Suprapubic skin (tissue), 4 donors: ENCODE results near the gene ABI1. TPM values are rescaled to one million over a fixed set of nuclear protein-coding genes. Genes with fewer than 3 reads are reported as not detected.
"Not testable (repeated sequence)": the region's sequence is repeated elsewhere in the genome, so short reads cannot be mapped to it uniquely, and the experiment has no call there.

Experiments
- DNase-seq, 2 donors: peaks; one replicate each; pipeline ENCODE4 v3.0.0-alpha.2; 2019; ENCODE audit warnings: low spot score in 2 of 2
- H3K27ac ChIP-seq: fragments of 200-600 bp; sonication (generic); one replicate; pipeline ENCODE4 v1.5.1; 2019
- H3K27me3 ChIP-seq: fragments of 200-600 bp; sonication (generic); one replicate; pipeline ENCODE4 v1.5.1; 2019
- H3K36me3 ChIP-seq: fragments of 200-600 bp; sonication (generic); one replicate; pipeline ENCODE4 v1.5.1; 2019
- H3K4me1 ChIP-seq: fragments of 200-600 bp; sonication (generic); one replicate; pipeline ENCODE4 v1.5.1; 2019
- H3K4me3 ChIP-seq: fragments of 200-600 bp; sonication (generic); one replicate; pipeline ENCODE4 v1.5.1; 2019; ENCODE audit warnings: mild to moderate bottlenecking
- H3K9me3 ChIP-seq: fragments of 200-600 bp; sonication (generic); one replicate; pipeline ENCODE4 v1.5.1; 2019
- EP300 ChIP-seq: sonication (generic); formaldehyde crosslinking; IDR thresholded peaks from one replicate; pipeline ENCODE4 v1.6.1; 2017; ENCODE audit warnings: antibody characterized with exemption
- POLR2A ChIP-seq, 2 donors: fragments of 450-650 bp; IDR thresholded peaks; one replicate each; pipeline ENCODE4 v1.6.1; 2017; ENCODE audit warnings: antibody characterized with exemption in 2 of 2, mild to moderate bottlenecking in 2 of 2, moderate library complexity in 2 of 2
- POLR2AphosphoS5 ChIP-seq, 3 donors: sonication (generic); formaldehyde crosslinking; IDR thresholded peaks; one replicate each; pipeline ENCODE4 v1.6.1; 2017; ENCODE audit warnings: antibody characterized with exemption in 3 of 3
- WGBS: methylation state at CpG from one replicate; pipeline ENCODE4 v1.1.5; 2018; 5-methylcytosine and 5-hydroxymethylcytosine counted together
- total RNA-seq, 4 donors: library from RNA; depleted of rRNA; stranded (reverse); fragments of >200 nt; gene quantifications; one replicate each; pipeline ENCODE4 v1.1.0, GENCODE V29; 2016
- TF ChIP-seq, protein P1 (sequence below), 2 donors: fragments of 200-600 bp in 1 of 2; fragments of 450-650 bp in 1 of 2; sonication (generic) in 1 of 2; IDR thresholded peaks; one replicate each; pipeline ENCODE4 v1.5.1; 2016 to 2019; ENCODE audit warnings: antibody characterized with exemption in 2 of 2, mild to moderate bottlenecking in 1 of 2, moderate library complexity in 1 of 2

ABI1 gene
- total RNA-seq, 4 donors from 2014 or later, result 62.9 to 78.8 (median 71.8) TPM

DNA sequence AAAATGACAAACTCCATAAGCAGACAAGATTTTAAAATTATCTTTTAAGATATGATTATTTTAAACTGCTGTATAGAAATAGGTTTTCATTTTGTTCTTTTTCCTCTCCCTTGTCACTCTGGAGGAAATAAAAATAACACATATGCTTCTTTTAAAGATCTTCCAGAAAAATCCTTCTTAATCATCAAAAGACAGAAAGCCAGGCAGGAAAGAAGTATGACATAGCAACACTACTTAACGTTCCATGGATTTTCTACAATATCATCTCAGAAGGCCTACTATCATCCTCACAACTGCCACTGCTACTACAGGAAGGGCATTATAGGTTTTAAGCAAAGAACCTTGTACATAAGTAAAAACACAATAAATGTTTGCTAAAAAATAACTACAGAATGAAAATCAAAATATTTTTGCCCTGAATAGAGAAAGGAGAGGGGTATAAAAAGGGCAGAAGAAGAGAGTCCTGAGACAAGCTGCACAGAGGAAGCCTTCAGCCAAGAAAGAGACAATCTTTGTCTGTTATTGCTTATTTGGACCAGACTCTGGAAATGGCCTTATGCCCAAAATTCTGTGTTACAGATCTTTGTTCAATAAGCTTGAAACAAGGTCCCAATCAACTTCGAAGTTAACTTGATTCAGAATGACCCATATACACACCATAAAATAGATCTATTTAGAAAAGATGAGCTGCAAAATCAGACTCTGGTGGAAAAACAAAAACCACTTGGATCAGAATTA lies 67.8 kb downstream of the ABI1 start:
- TF ChIP-seq POLR2AphosphoS5 (IDR thresholded peaks at IDR 0.05), result no peak
- no peak for TF ChIP-seq EP300
- TF ChIP-seq POLR2A (IDR thresholded peaks at IDR 0.05), result no peak
- Histone ChIP-seq H3K9me3 (no peaks in the 10 kb centered on the region), H3K27ac (no peak overlapping the region), H3K4me3 (no peak overlapping the region), H3K27me3 (no peaks in the 10 kb centered on the region), H3K36me3 (no peaks in the 10 kb centered on the region), H3K4me1 (peaks cover 23% of the 10 kb centered on the region)
- DNase-seq, result no peak
- WGBS, result 26% methylated on average over 2 of the region's 2 CpGs

DNA sequence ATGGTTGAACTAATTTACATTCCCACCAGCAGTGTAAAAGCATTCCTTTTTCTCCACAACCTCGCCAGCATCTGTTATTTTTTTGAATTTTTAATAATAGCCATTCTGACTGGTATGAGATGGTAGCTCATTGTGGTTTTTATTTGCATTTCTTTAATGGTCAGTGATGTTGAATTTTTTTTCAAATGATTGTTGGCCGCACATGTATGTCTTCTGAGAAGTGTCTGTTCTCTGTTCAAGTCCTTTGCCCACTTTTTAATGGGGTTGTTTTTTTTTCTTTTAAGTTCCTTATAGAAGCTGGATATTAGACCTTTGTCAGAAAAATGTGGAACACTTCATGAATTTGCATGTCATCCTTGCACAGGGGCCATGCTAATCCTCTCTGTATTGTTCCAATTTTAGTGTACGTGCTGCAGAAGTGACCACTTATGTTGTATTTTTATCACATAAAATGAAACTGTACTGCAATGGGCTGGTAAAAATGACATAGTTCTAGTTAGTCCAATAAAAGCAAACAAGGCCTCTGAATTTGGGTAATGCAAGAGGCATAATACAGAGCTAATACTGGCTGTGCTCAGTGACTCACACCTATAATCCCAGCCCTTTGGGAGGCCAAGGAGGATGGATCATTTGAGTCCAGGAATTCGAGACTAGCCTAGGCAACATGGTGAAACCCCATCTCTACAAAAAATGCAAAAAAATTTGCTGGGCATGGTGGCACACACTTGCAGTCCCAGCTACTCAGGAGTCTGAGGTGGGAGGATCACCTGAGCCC lies 70.3 kb downstream of the ABI1 start:
- Histone ChIP-seq H3K9me3 (no peaks in the 10 kb centered on the region), H3K4me3 (no peak overlapping the region), H3K27me3 (no peaks in the 10 kb centered on the region), H3K36me3 (no peaks in the 10 kb centered on the region), H3K27ac (no peak overlapping the region), H3K4me1 (peaks cover 23% of the 10 kb centered on the region)
- no peak for DNase-seq
- 93% methylated on average over 4 of the region's 4 CpGs for WGBS
- TF ChIP-seq POLR2AphosphoS5 (IDR thresholded peaks at IDR 0.05), result no peak
- TF ChIP-seq, protein P1, sequence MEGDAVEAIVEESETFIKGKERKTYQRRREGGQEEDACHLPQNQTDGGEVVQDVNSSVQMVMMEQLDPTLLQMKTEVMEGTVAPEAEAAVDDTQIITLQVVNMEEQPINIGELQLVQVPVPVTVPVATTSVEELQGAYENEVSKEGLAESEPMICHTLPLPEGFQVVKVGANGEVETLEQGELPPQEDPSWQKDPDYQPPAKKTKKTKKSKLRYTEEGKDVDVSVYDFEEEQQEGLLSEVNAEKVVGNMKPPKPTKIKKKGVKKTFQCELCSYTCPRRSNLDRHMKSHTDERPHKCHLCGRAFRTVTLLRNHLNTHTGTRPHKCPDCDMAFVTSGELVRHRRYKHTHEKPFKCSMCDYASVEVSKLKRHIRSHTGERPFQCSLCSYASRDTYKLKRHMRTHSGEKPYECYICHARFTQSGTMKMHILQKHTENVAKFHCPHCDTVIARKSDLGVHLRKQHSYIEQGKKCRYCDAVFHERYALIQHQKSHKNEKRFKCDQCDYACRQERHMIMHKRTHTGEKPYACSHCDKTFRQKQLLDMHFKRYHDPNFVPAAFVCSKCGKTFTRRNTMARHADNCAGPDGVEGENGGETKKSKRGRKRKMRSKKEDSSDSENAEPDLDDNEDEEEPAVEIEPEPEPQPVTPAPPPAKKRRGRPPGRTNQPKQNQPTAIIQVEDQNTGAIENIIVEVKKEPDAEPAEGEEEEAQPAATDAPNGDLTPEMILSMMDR (IDR thresholded peaks at IDR 0.05), result no peak
- no peak for TF ChIP-seq POLR2A (IDR thresholded peaks at IDR 0.05)
- TF ChIP-seq EP300, result no peak

DNA sequence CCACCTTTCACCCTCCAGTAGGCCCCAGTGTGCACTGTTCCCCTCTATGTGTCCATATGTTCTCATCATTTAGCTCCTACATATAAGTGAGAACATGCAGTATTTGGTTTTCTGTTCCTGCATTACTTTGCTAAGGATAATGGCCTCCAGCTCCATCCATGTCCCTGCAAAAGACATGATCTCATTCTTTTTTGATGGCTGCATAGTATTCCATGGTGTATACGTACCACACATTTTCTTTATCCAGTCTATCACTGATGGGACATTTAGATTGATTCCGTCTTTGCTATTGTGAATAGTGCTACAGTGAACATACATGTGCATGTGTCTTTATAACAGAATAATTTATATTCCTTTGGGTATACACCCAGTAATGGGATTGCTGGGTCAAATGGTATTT lies 71.0 kb downstream of the ABI1 start:
- not testable (repeated sequence) for H3K27ac ChIP-seq, H3K27me3 ChIP-seq, DNase-seq, H3K9me3 ChIP-seq, H3K36me3 ChIP-seq, H3K4me3 ChIP-seq
- WGBS, result 94% methylated on average over 2 of the region's 2 CpGs
- H3K4me1 ChIP-seq, result peaks cover 27% of the 10 kb centered on the region

DNA sequence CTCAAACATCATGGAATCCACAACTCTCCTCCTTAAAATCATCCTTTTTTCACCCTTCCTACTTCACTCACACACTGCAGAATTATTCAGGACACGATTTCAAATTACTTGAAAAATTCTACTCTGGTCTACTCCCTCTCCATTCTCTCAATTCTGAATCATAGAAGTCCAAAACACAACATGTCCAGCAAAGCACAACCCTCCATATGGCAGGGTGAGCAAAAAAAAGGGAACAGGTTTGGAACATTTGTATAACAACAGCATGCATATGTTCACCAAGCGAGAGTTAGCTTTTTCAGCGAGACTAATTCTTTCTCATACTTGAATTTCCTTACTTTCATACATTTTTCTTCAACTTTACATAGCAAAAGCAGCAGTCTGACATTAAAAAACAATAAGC lies 73.4 kb downstream of the ABI1 start:
- no peak for DNase-seq

DNA sequence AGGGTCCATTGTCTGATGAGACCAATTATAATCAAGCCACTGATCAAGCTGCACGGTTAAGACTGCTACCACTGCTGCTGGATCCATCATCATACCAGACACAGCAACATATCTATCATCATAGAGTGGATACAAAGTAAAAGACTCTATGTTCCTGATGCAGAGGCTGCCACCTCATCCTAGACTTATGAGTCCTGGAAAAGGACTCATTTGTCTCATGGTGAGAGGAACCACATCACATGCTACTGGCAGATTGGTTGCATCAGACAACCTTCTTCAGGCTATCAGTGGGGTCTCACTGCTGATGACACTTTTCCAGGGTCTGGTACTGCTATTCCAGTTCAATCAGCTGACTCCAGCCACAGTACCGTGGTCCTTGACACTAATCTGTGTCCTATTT lies 79.0 kb downstream of the ABI1 start:
- H3K9me3 ChIP-seq, result no peaks in the 10 kb centered on the region
- no peak for DNase-seq
- H3K27me3 ChIP-seq, result no peaks in the 10 kb centered on the region
- H3K4me1 ChIP-seq, result peaks cover 47% of the 10 kb centered on the region
- 89% methylated on average over 2 of the region's 2 CpGs for WGBS
- no peaks in the 10 kb centered on the region for H3K36me3 ChIP-seq
- H3K4me3 ChIP-seq, result no peak overlapping the region
- TF ChIP-seq, protein P1 (IDR thresholded peaks at IDR 0.05), result no peak
- TF ChIP-seq POLR2AphosphoS5 (IDR thresholded peaks at IDR 0.05) (no peak), POLR2A (IDR thresholded peaks at IDR 0.05) (no peak), EP300 (no peak)
- H3K27ac ChIP-seq, result peak overlapping the region; percentile 78

More for the DNA sequence above, 73.4 kb downstream of the ABI1 start:
- TF ChIP-seq EP300 (no peak), POLR2AphosphoS5 (IDR thresholded peaks at IDR 0.05) (no peak), POLR2A (IDR thresholded peaks at IDR 0.05) (no peak)
- TF ChIP-seq, protein P1 (IDR thresholded peaks at IDR 0.05), result no peak
- WGBS, result 94% methylated on average over 3 of the region's 3 CpGs
- H3K27me3 ChIP-seq, result no peaks in the 10 kb centered on the region
- no peak overlapping the region for H3K27ac ChIP-seq
- H3K4me3 ChIP-seq, result no peak overlapping the region
- no peaks in the 10 kb centered on the region for H3K36me3 ChIP-seq
- no peaks in the 10 kb centered on the region for H3K9me3 ChIP-seq
- H3K4me1 ChIP-seq, result peaks cover 21% of the 10 kb centered on the region
